Parathyroid adenoma (tissue), 2 donors: ENCODE measurements around the gene MLLT1.

ENCODE experiments used
- H2AFZ ChIP-seq: fragments of 300-600 bp; sonication (generic); one replicate; pipeline ENCODE4 v1.7.0; 2017; ENCODE audit warnings: antibody characterized with exemption, mild to moderate bottlenecking
- H3K27ac ChIP-seq: fragments of 300-600 bp; sonication (generic); one replicate; pipeline ENCODE4 v1.7.0; 2017
- H3K27me3 ChIP-seq: fragments of 300-600 bp; sonication (generic); one replicate; pipeline ENCODE4 v1.7.0; 2017; ENCODE audit warnings: low read length; ENCODE audit not compliant: control insufficient read depth, insufficient read depth
- H3K36me3 ChIP-seq: fragments of 300-600 bp; sonication (generic); one replicate; pipeline ENCODE4 v1.7.0; 2017; ENCODE audit warnings: low read length; ENCODE audit not compliant: control insufficient read depth, insufficient read depth
- H3K4me1 ChIP-seq: fragments of 300-600 bp; sonication (generic); one replicate; pipeline ENCODE4 v1.7.0; 2017; ENCODE audit warnings: control low read depth
- H3K4me2 ChIP-seq: fragments of 300-600 bp; sonication (generic); one replicate; pipeline ENCODE4 v1.7.0; 2017; ENCODE audit warnings: low read length
- H3K4me3 ChIP-seq: fragments of 300-600 bp; sonication (generic); one replicate; pipeline ENCODE4 v1.7.0; 2017; ENCODE audit warnings: low read depth, low read length
- H3K79me2 ChIP-seq: fragments of 300-600 bp; sonication (generic); one replicate; pipeline ENCODE4 v1.7.0; 2017; ENCODE audit warnings: control low read depth
- H3K9ac ChIP-seq: fragments of 300-600 bp; sonication (generic); one replicate; pipeline ENCODE4 v1.7.0; 2017; ENCODE audit warnings: mild to moderate bottlenecking
- H3K9me3 ChIP-seq: fragments of 300-600 bp; sonication (generic); one replicate; pipeline ENCODE4 v1.7.0; 2017; ENCODE audit warnings: low read length; ENCODE audit not compliant: control insufficient read depth
- TF ChIP-seq, protein P1 (sequence below): fragments of 300-600 bp; sonication (generic); IDR thresholded peaks from one replicate; pipeline ENCODE4 v1.7.0; 2017; ENCODE audit warnings: antibody characterized with exemption, mild to moderate bottlenecking
- donor health status: primary hyperparathyroidism.

Gene MLLT1

DNA sequence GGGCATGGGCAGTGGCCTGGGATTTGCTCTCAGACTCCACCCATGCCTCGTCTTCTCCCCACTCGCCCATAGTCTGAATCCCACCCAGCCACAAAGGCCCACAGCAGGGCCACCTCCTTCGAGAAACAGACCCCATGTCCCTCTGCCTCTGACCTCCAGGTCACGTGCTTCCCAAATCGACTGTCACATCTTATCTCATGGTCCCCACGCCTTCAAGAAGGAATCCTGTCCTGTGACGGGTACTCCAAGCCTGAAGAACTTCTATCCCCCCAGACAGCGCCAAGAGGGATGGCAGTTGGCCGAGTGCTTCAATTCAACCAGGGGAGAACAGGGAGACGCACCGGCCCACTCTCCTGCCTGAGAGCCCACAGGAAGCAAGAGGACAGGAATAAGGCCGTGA is 16.5 kb downstream of the MLLT1 start:
- Histone ChIP-seq H3K79me2 (peaks cover 48% of the 10 kb centered on the region), H3K27ac (peak overlapping the region; percentile 96), H2AFZ (peak overlapping the region; percentile 44), H3K9ac (no peak overlapping the region), H3K27me3 (no peaks in the 10 kb centered on the region), H3K4me1 (peaks cover 59% of the 10 kb centered on the region), H3K9me3 (no peaks in the 10 kb centered on the region), H3K36me3 (no peaks in the 10 kb centered on the region), H3K4me2 (peak overlapping the region; percentile 25), H3K4me3 (peak overlapping the region; percentile 6)
- TF ChIP-seq, protein P1, sequence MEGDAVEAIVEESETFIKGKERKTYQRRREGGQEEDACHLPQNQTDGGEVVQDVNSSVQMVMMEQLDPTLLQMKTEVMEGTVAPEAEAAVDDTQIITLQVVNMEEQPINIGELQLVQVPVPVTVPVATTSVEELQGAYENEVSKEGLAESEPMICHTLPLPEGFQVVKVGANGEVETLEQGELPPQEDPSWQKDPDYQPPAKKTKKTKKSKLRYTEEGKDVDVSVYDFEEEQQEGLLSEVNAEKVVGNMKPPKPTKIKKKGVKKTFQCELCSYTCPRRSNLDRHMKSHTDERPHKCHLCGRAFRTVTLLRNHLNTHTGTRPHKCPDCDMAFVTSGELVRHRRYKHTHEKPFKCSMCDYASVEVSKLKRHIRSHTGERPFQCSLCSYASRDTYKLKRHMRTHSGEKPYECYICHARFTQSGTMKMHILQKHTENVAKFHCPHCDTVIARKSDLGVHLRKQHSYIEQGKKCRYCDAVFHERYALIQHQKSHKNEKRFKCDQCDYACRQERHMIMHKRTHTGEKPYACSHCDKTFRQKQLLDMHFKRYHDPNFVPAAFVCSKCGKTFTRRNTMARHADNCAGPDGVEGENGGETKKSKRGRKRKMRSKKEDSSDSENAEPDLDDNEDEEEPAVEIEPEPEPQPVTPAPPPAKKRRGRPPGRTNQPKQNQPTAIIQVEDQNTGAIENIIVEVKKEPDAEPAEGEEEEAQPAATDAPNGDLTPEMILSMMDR, result no peak

DNA sequence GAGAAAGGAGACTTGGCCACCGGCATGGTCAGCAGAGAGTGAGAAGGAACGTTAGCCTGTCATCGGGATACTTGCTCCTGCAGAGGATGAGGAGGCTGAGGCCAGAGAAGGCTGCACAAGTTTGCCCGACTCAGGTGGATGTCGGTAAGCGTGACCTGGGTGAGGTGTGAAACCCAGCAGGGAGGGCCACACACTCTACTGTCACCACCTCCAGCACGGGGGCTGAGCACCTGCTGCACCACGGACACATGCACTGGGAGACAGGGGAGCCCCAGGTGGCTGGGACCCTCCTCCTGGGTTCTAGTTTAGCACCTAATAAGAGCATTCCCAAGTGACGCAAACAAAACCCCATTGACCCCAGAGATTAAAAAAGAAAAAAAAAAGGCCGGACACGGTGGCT is 17.3 kb downstream of the MLLT1 start:
- Histone ChIP-seq H3K36me3 (no peaks in the 10 kb centered on the region), H3K4me1 (peaks cover 54% of the 10 kb centered on the region), H3K9me3 (no peaks in the 10 kb centered on the region), H2AFZ (no peak overlapping the region), H3K9ac (no peak overlapping the region), H3K79me2 (peaks cover 48% of the 10 kb centered on the region), H3K27me3 (no peaks in the 10 kb centered on the region), H3K27ac (peak overlapping the region; percentile 96), H3K4me3 (peak overlapping the region; percentile 6), H3K4me2 (peak overlapping the region; percentile 46)
- TF ChIP-seq, protein P1, result no peak

DNA sequence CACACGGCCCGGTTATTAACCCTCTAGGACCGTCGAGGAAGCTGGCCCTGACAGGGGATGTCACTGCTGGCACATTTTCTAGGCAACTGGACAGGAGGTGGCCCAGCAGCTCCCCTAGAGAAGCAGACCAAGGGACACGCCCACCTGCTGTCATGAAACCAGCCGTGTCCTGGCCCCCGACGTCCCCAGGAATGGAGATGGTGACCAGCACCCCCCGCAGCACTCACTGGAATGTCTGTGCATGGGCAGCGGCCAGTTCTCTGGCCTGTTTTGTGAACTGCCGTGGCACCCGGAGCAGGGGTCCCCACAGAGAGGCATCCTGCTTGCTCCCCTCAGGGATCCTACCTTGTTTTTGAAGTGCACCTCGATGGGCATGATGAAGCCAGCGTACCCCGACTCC is 17.9 kb downstream of the MLLT1 start:
- Histone ChIP-seq H2AFZ (peak overlapping the region; percentile 5), H3K4me2 (peak overlapping the region; percentile 46), H3K4me3 (peak overlapping the region; percentile 6), H3K27ac (peak overlapping the region; percentile 96), H3K9ac (no peak overlapping the region), H3K36me3 (no peaks in the 10 kb centered on the region), H3K4me1 (peaks cover 54% of the 10 kb centered on the region), H3K27me3 (no peaks in the 10 kb centered on the region), H3K9me3 (no peaks in the 10 kb centered on the region), H3K79me2 (peaks cover 48% of the 10 kb centered on the region)
- TF ChIP-seq, protein P1, result no peak

GRCh38 chr19:6260912-6261650 is 18.7 kb downstream of the MLLT1 start:
- H3K9ac ChIP-seq, result no peak overlapping the region
- peak overlapping the region; percentile 96 for H3K27ac ChIP-seq
- peak overlapping the region; percentile 46 for H3K4me2 ChIP-seq
- H3K9me3 ChIP-seq, result no peaks in the 10 kb centered on the region
- no peaks in the 10 kb centered on the region for H3K27me3 ChIP-seq
- H2AFZ ChIP-seq, result peak overlapping the region; percentile 66
- H3K79me2 ChIP-seq, result peaks cover 46% of the 10 kb centered on the region
- peaks cover 54% of the 10 kb centered on the region for H3K4me1 ChIP-seq
- no peaks in the 10 kb centered on the region for H3K36me3 ChIP-seq
- TF ChIP-seq, protein P1, result peak; percentile 83
- H3K4me3 ChIP-seq, result peak overlapping the region; percentile 6

- H3K4me3 ChIP-seq, result no peak overlapping the region
- H3K4me1 ChIP-seq, result peaks cover 50% of the 10 kb centered on the region
- TF ChIP-seq, protein P1, result no peak
- peak overlapping the region; percentile 46 for H3K4me2 ChIP-seq
- no peaks in the 10 kb centered on the region for H3K27me3 ChIP-seq
- H3K27ac ChIP-seq, result peak overlapping the region; percentile 96
- H3K36me3 ChIP-seq, result no peaks in the 10 kb centered on the region
- no peak overlapping the region for H2AFZ ChIP-seq
- H3K79me2 ChIP-seq, result peaks cover 45% of the 10 kb centered on the region
- H3K9me3 ChIP-seq, result no peaks in the 10 kb centered on the region
- H3K9ac ChIP-seq, result no peak overlapping the region
Measured at GRCh38 chr19:6260376-6260775, 19.4 kb downstream of the MLLT1 start.
